NCI-H524 (cell line): ENCODE data around the gene GEMIN4.

ENCODE experiments used
- DNase-seq, 2 experiments: peaks; one replicate each; lab custom pipeline; 2025; lab: John Stamatoyannopoulos, UW

The GEMIN4 gene

GRCh38 chr17:740240-741017 lies 11.6 kb downstream of the GEMIN4 start:
- no peak for DNase-seq

GRCh38 chr17:737561-738113 lies 14.4 kb downstream of the GEMIN4 start:
- DNase-seq = no peak

GRCh38 chr17:733743-734142 lies 18.3 kb downstream of the GEMIN4 start:
- DNase-seq = no peak

- DNase-seq = peak in 1 of 2 experiments; percentile 26
These were observed 19.0 kb downstream of the GEMIN4 start for GRCh38 chr17:732902-733720.

- peak in 1 of 2 experiments; percentile 35 for DNase-seq
These were observed 19.8 kb downstream of the GEMIN4 start, which contains the start of gene TLCD3A for GRCh38 chr17:732067-732901. TLCD3A (plus strand) TSS chr17:732596; CDS start chr17:732648, 52 bp downstream.

- no peak for DNase-seq
These were observed 20.4 kb downstream of the GEMIN4 start for GRCh38 chr17:731644-732066.

GRCh38 chr17:728911-729310 lies 23.2 kb downstream of the GEMIN4 start:
- no peak for DNase-seq

- peak; percentile 15 to 26 for DNase-seq
These were observed 25.7 kb downstream of the GEMIN4 start for GRCh38 chr17:726271-726919.

- DNase-seq = no peak
These were observed 26.3 kb downstream of the GEMIN4 start for GRCh38 chr17:725746-726145.

- DNase-seq = no peak
These were observed 27.0 kb downstream of the GEMIN4 start for GRCh38 chr17:725084-725483.

GRCh38 chr17:721540-721937 lies 30.5 kb downstream of the GEMIN4 start:
- no peak for DNase-seq

- DNase-seq = no peak
These were observed 31.1 kb downstream of the GEMIN4 start for GRCh38 chr17:720706-721539.

- DNase-seq = no peak
These were observed 34.0 kb downstream of the GEMIN4 start for GRCh38 chr17:718075-718474.

- no peak for DNase-seq
These were observed 43.9 kb downstream of the GEMIN4 start for GRCh38 chr17:708132-708531.

- DNase-seq = no peak
These were observed 46.2 kb downstream of the GEMIN4 start for GRCh38 chr17:705863-706262.

GRCh38 chr17:705011-705410 lies 47.1 kb downstream of the GEMIN4 start:
- DNase-seq = no peak

- DNase-seq = no peak
These were observed 47.8 kb downstream of the GEMIN4 start for GRCh38 chr17:704111-704864.

GRCh38 chr17:703081-703875 lies 48.8 kb downstream of the GEMIN4 start:
- DNase-seq = no peak
